Upper lobe of left lung (tissue), 6 donors: ENCODE measurements around the gene SERTAD2. TPM values are rescaled to one million over a fixed set of nuclear protein-coding genes. Genes with fewer than 3 reads are reported as not detected.
A peak's percentile ranks its signal among the peaks of the same experiment; 100 is the strongest.

Source experiments
- ATAC-seq, 2 donors: fragments of 200-7000 bp; cut with Tn5 transposase; one replicate each; pipeline ENCODE4 v1.9.1; 2022; ENCODE audit warnings: mild to moderate bottlenecking in 2 of 2, moderate library complexity in 2 of 2; ENCODE audit not compliant: low FRiP score in 2 of 2
- DNase-seq, 2 donors: peaks; one replicate each; pipeline ENCODE4 v3.0.0-alpha.2; 2019 to 2020
- H3K27ac ChIP-seq, 4 donors: fragments of 200-600 bp; sonication (generic); one replicate each; pipeline ENCODE4 v1.5.1; 2016 to 2019
- H3K27me3 ChIP-seq, 4 donors: fragments of 200-600 bp; sonication (generic); one replicate each; pipeline ENCODE4 v1.5.1; 2017 to 2019
- H3K36me3 ChIP-seq, 4 donors: fragments of 200-600 bp; sonication (generic); one replicate each; pipeline ENCODE4 v1.5.1; 2016 to 2019
- H3K4me1 ChIP-seq, 4 donors: fragments of 200-600 bp; sonication (generic); one replicate each; pipeline ENCODE4 v1.5.1; 2018 to 2019
- H3K4me3 ChIP-seq, 4 donors: fragments of 200-600 bp; sonication (generic); one replicate each; pipeline ENCODE4 v1.5.1; 2017 to 2019; ENCODE audit warnings: mild to moderate bottlenecking in 2 of 4, moderate library complexity in 1 of 4
- H3K9me3 ChIP-seq, 4 donors: fragments of 200-600 bp; sonication (generic); one replicate each; pipeline ENCODE4 v1.5.1; 2018 to 2019
- CTCF ChIP-seq, 6 experiments: fragments of 450-650 bp in 4 of 6; fragments of 200-600 bp in 2 of 6; sonication (generic) in 2 of 6; IDR thresholded peaks; one replicate each; pipeline ENCODE4 v1.5.1; 2016 to 2019; ENCODE audit warnings: antibody characterized with exemption in 6 of 6
- EP300 ChIP-seq, 4 donors: sonication (generic); formaldehyde crosslinking; IDR thresholded peaks; one replicate each; pipeline ENCODE4 v1.5.1; 2017; ENCODE audit warnings: antibody characterized with exemption in 4 of 4, control low read depth in 2 of 4
- POLR2A ChIP-seq, 4 donors: fragments of 450-650 bp; IDR thresholded peaks; one replicate each; pipeline ENCODE4 v1.5.1; 2016 to 2017; ENCODE audit warnings: antibody characterized with exemption in 4 of 4, mild to moderate bottlenecking in 2 of 4
- POLR2AphosphoS5 ChIP-seq, 2 donors: sonication (generic); formaldehyde crosslinking; IDR thresholded peaks; one replicate each; pipeline ENCODE4 v1.5.1; 2017; ENCODE audit warnings: antibody characterized with exemption in 2 of 2
- WGBS, 2 donors: methylation state at CpG; one replicate each; pipeline ENCODE4 v1.1.5; 2017 to 2018; 5-methylcytosine and 5-hydroxymethylcytosine counted together
- total RNA-seq, 6 donors: library from RNA; depleted of rRNA in 4 of 6; stranded (reverse); fragments of >200 nt in 4 of 6; gene quantifications; one replicate each; pipeline versions ENCODE4 v1.1.0 to v1.2.1, GENCODE V29; 2016 to 2021
- donor health status: DM: no; HTN: no; CAD: no; lungs with moderate emphysema.
- donor health status: DM: no; HTN: yes; CAD: no; lungs with severe emphysema.

SERTAD2 gene
- total RNA-seq, 6 donors from 2014 or later, result 10.4 to 43.0 (median 20.0) TPM

- DNase-seq (no peak), ATAC-seq (no peak)
- TF ChIP-seq POLR2AphosphoS5 (IDR thresholded peaks at IDR 0.05), result no peak
- no peak for TF ChIP-seq POLR2A (IDR thresholded peaks at IDR 0.05)
- no peak for TF ChIP-seq CTCF (IDR thresholded peaks at IDR 0.05)
- TF ChIP-seq EP300 (IDR thresholded peaks at IDR 0.05), result no peak
- no peak overlapping the region for H3K4me3 ChIP-seq
- no peak overlapping the region for H3K27ac ChIP-seq
- no peaks in the 10 kb centered on the region for H3K36me3 ChIP-seq
- H3K9me3 ChIP-seq, result no peaks in the 10 kb centered on the region
- H3K4me1 ChIP-seq, result peaks cover 36 to 62% (median 40%) of the 10 kb centered on the region in 4 donors
- 95 to 98% methylated on average over 5 of the region's 5 CpGs for WGBS, 2 donors
- no peaks in the 10 kb centered on the region for H3K27me3 ChIP-seq
Observed at GRCh38 chr2:64650722-64651338, 2.9 kb downstream of the SERTAD2 start.

GRCh38 chr2:64650296-64650695 is 3.4 kb downstream of the SERTAD2 start:
- Histone ChIP-seq H3K36me3 (no peaks in the 10 kb centered on the region), H3K9me3 (no peaks in the 10 kb centered on the region), H3K4me3 (no peak overlapping the region), H3K4me1 (peaks cover 41 to 62% (median 43%) of the 10 kb centered on the region in 4 donors), H3K27me3 (no peaks in the 10 kb centered on the region), H3K27ac (no peak overlapping the region)
- TF ChIP-seq EP300 (IDR thresholded peaks at IDR 0.05), result no peak
- TF ChIP-seq CTCF (IDR thresholded peaks at IDR 0.05), result no peak
- no peak for TF ChIP-seq POLR2AphosphoS5 (IDR thresholded peaks at IDR 0.05)
- no peak for TF ChIP-seq POLR2A (IDR thresholded peaks at IDR 0.05)
- DNase-seq (no peak), ATAC-seq (no peak)
- WGBS, 2 donors, result 88 to 90% methylated on average over 5 of the region's 5 CpGs

GRCh38 chr2:64649626-64650025 is 4.1 kb downstream of the SERTAD2 start:
- Histone ChIP-seq H3K27ac (peak overlapping the region in 2 of 4 donors; percentile 34 to 35), H3K9me3 (no peaks in the 10 kb centered on the region), H3K36me3 (no peaks in the 10 kb centered on the region), H3K27me3 (no peaks in the 10 kb centered on the region), H3K4me3 (no peak overlapping the region), H3K4me1 (peaks cover 36 to 57% (median 42%) of the 10 kb centered on the region in 4 donors)
- DNase-seq (peak; percentile 17 to 47), ATAC-seq (peak in 1 of 2 donors; percentile 24)
- 66 to 75% methylated on average over 4 to 5 of the region's 5 CpGs for WGBS, 2 donors
- TF ChIP-seq POLR2AphosphoS5 (IDR thresholded peaks at IDR 0.05), result no peak
- TF ChIP-seq CTCF (IDR thresholded peaks at IDR 0.05), result no peak
- TF ChIP-seq EP300 (IDR thresholded peaks at IDR 0.05), result no peak

- Histone ChIP-seq H3K27ac (peak overlapping the region in 1 of 4 donors; percentile 35), H3K27me3 (no peaks in the 10 kb centered on the region), H3K4me3 (no peak overlapping the region), H3K4me1 (peaks cover 37 to 59% (median 46%) of the 10 kb centered on the region in 4 donors), H3K36me3 (no peaks in the 10 kb centered on the region), H3K9me3 (no peaks in the 10 kb centered on the region)
- ATAC-seq (no peak), DNase-seq (no peak)
- WGBS, 2 donors, result 75 to 80% methylated on average over 6 of the region's 6 CpGs
- no peak for TF ChIP-seq POLR2AphosphoS5 (IDR thresholded peaks at IDR 0.05)
- no peak for TF ChIP-seq CTCF (IDR thresholded peaks at IDR 0.05)
- no peak for TF ChIP-seq POLR2A (IDR thresholded peaks at IDR 0.05)
- no peak for TF ChIP-seq EP300 (IDR thresholded peaks at IDR 0.05)
Observed at GRCh38 chr2:64649013-64649484, 4.7 kb downstream of the SERTAD2 start.
